ENCODE measurements around the gene STAC3.

DNA sequence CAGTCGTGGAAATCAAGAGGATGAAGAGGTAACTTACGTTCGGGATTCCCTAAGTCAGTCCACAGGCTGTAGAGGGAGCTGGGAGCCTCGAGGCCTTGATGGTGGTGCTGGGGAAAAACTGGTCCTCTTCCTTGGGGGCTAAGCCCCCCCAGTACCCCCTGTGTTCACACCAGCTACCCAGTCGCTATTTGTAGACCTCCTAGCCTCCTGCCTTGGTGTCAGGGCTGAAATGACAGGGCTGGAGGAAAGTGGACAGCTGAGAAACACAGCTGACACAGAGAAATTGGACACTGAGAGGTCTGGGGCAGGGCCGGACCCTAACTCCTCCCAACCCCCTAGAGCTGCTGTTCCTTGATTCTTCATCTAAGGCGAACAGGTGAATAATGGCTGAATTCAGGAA lies at the start of gene STAC3:
- TF ChIP-seq, protein P1, sequence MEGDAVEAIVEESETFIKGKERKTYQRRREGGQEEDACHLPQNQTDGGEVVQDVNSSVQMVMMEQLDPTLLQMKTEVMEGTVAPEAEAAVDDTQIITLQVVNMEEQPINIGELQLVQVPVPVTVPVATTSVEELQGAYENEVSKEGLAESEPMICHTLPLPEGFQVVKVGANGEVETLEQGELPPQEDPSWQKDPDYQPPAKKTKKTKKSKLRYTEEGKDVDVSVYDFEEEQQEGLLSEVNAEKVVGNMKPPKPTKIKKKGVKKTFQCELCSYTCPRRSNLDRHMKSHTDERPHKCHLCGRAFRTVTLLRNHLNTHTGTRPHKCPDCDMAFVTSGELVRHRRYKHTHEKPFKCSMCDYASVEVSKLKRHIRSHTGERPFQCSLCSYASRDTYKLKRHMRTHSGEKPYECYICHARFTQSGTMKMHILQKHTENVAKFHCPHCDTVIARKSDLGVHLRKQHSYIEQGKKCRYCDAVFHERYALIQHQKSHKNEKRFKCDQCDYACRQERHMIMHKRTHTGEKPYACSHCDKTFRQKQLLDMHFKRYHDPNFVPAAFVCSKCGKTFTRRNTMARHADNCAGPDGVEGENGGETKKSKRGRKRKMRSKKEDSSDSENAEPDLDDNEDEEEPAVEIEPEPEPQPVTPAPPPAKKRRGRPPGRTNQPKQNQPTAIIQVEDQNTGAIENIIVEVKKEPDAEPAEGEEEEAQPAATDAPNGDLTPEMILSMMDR (CRISPR knock-in tag; IDR thresholded peaks at IDR 0.05) = no peak
- no peak for TF ChIP-seq CEBPB (IDR thresholded peaks at IDR 0.05; ENCODE audit: borderline replicate concordance, low read depth, low read length)
- TF ChIP-seq TCF7L2 (IDR thresholded peaks at IDR 0.05; ENCODE audit: low read depth, low read length) = no peak
- no peak for TF ChIP-seq EP300 (IDR thresholded peaks at IDR 0.05; ENCODE audit: low read depth in 2 of 2, low read length in 2 of 2)
- no peak for TF ChIP-seq EP300 (CRISPR knock-in tag; IDR thresholded peaks at IDR 0.05; ENCODE audit: borderline replicate concordance)
- no peak for TF ChIP-seq RAD21 (CRISPR knock-in tag; IDR thresholded peaks at IDR 0.05)
- no peak for TF ChIP-seq ZNF230 (CRISPR knock-in tag; IDR thresholded peaks at IDR 0.05)
- no peak for TF ChIP-seq HNRNPUL1 (IDR thresholded peaks at IDR 0.05; ENCODE audit: low read depth, low read length)
